Keratinocyte (primary cell): ENCODE results near the gene TMEM237.

Source experiments
- CTCF ChIP-seq, 3 experiments: IDR thresholded peaks in 1 of 3; conservative IDR thresholded peaks in 1 of 3; optimal IDR thresholded peaks in 1 of 3; 2 replicates in 2 of 3; 3 replicates in 1 of 3; pipeline versions ENCODE3 to v1.5.1; 2011; ENCODE audit warnings: low read length in 3 of 3, mild to moderate bottlenecking in 3 of 3, moderate library complexity in 2 of 3, control low read depth in 1 of 3, inconsistent platforms in 1 of 3; ENCODE audit not compliant: insufficient read depth in 2 of 3; ENCODE audit errors: extremely low read depth in 1 of 3
- EZH2 ChIP-seq: IDR thresholded peaks from one replicate; pipeline ENCODE4 v1.6.1; 2012; ENCODE audit warnings: inconsistent platforms, mild to moderate bottlenecking, low read length, moderate library complexity

- TF ChIP-seq CTCF (optimal IDR thresholded peaks at IDR 0.05 in 1 of 3, IDR thresholded peaks at IDR 0.05 in 1 of 3, conservative IDR thresholded peaks at IDR 0.05 in 1 of 3; ENCODE audit: extremely low read depth in 1 of 3, insufficient read depth in 2 of 3, low read length in 3 of 3) (no peak), EZH2 (no peak)
Measured at GRCh38 chr2:201674794-201675193, 31.5 kb upstream of the TMEM237 start.
